ENCODE measurements around the gene DGKD. TPM values are rescaled to one million over a fixed set of nuclear protein-coding genes. Genes with fewer than 3 reads are reported as not detected.

The DGKD gene
- total RNA-seq, 4 donors from 2014 or later = 26.3 to 41.3 (median 30.4) TPM

GRCh38 chr2:233353101-233353768 lies 1.1 kb upstream of the DGKD start:
- in situ Hi-C loops (cut with MboI; ENCODE audit: low sequenced_read_pairs in 4 of 4) (loop anchor here in 1 of 4 donors (5.0 kb wide), 1 partner anchor 94 kb away; no protein-coding TSS in a partner anchor), intact Hi-C loops (cut with DNase I; ENCODE audit: low total_unique reads) (loop anchor here (10.0 kb wide), 1 partner anchor 212 kb away; the partner anchor contains the start of gene USP40)
- H3K36me3 ChIP-seq = no peaks in the 10 kb centered on the region
- H3K27me3 ChIP-seq = no peaks in the 10 kb centered on the region
- H3K9me3 ChIP-seq = no peaks in the 10 kb centered on the region
- no peak for ATAC-seq
- peak overlapping the region in 2 of 4 donors; percentile 44 to 67 for H3K4me3 ChIP-seq
- TF ChIP-seq CTCF (IDR thresholded peaks at IDR 0.05 in 4 of 5, conservative IDR thresholded peaks at IDR 0.05 in 1 of 5) (no peak), POLR2A (IDR thresholded peaks at IDR 0.05) (no peak)
- DNase-seq = peak in 1 of 2 donors; percentile 30
- H3K27ac ChIP-seq = peak overlapping the region in 1 of 4 donors; percentile 49
- H3K4me1 ChIP-seq = peaks cover 23 to 36% of the 10 kb centered on the region in 2 donors

GRCh38 chr2:233354500-233354924 lies 218 bp downstream of the DGKD start:
- in situ Hi-C loops (cut with MboI; ENCODE audit: low sequenced_read_pairs in 4 of 4) = loop anchor here in 1 of 4 donors (5.0 kb wide), 1 partner anchor 93 kb away; no protein-coding TSS in a partner anchor
- no peaks in the 10 kb centered on the region for H3K36me3 ChIP-seq
- H3K9me3 ChIP-seq = no peaks in the 10 kb centered on the region
- H3K4me3 ChIP-seq = peak overlapping the region in 2 of 4 donors; percentile 56 to 67
- peak in 1 of 2 donors; percentile 19 for TF ChIP-seq POLR2A (IDR thresholded peaks at IDR 0.05)
- no peak for TF ChIP-seq CTCF (IDR thresholded peaks at IDR 0.05 in 4 of 5, conservative IDR thresholded peaks at IDR 0.05 in 1 of 5)
- DNase-seq (no peak), ATAC-seq (peak; percentile 27 to 51)
- H3K27ac ChIP-seq = peak overlapping the region in 1 of 4 donors; percentile 47
- H3K4me1 ChIP-seq = peaks cover 15 to 30% of the 10 kb centered on the region in 2 donors
- intact Hi-C loops (cut with DNase I; ENCODE audit: low total_unique reads) = loop anchor here (2.0 to 10.0 kb wide), 2 partner anchors 88 to 210 kb away; partner anchors contain the start of gene USP40
- H3K27me3 ChIP-seq = no peaks in the 10 kb centered on the region

- H3K27ac ChIP-seq = peak overlapping the region in 1 of 4 donors; percentile 28
- intact Hi-C loops (cut with DNase I; ENCODE audit: low total_unique reads) (loop anchor here (2.0 to 10.0 kb wide), 2 partner anchors 88 to 210 kb away; partner anchors contain the start of gene USP40), in situ Hi-C loops (cut with MboI; ENCODE audit: low sequenced_read_pairs in 4 of 4) (loop anchor here in 1 of 4 donors (5.0 kb wide), 1 partner anchor 92 kb away; no protein-coding TSS in a partner anchor)
- peaks cover 11 to 27% of the 10 kb centered on the region in 2 donors for H3K4me1 ChIP-seq
- TF ChIP-seq CTCF (IDR thresholded peaks at IDR 0.05 in 4 of 5, conservative IDR thresholded peaks at IDR 0.05 in 1 of 5) (no peak), POLR2A (IDR thresholded peaks at IDR 0.05) (no peak)
- H3K27me3 ChIP-seq = no peaks in the 10 kb centered on the region
- peak in 1 of 2 donors; percentile 16 for ATAC-seq
- H3K9me3 ChIP-seq = no peaks in the 10 kb centered on the region
- H3K36me3 ChIP-seq = no peaks in the 10 kb centered on the region
- H3K4me3 ChIP-seq = peak overlapping the region; percentile 64 to 74 (median 68)
- no peak for DNase-seq
Observed at GRCh38 chr2:233354971-233355574, 779 bp downstream of the DGKD start.

- Histone ChIP-seq H3K9me3 (no peaks in the 10 kb centered on the region), H3K4me1 (peaks cover 11 to 27% of the 10 kb centered on the region in 2 donors), H3K36me3 (no peaks in the 10 kb centered on the region), H3K4me3 (no peak overlapping the region), H3K27ac (no peak overlapping the region), H3K27me3 (no peaks in the 10 kb centered on the region)
- in situ Hi-C loops (cut with MboI; ENCODE audit: low sequenced_read_pairs in 4 of 4) (no loop called here), intact Hi-C loops (cut with DNase I; ENCODE audit: low total_unique reads) (loop anchor here (2.0 to 10.0 kb wide), 2 partner anchors 87 to 209 kb away; partner anchors contain the start of gene USP40)
- ATAC-seq (no peak), DNase-seq (no peak)
- TF ChIP-seq POLR2A (IDR thresholded peaks at IDR 0.05) (no peak), CTCF (IDR thresholded peaks at IDR 0.05 in 4 of 5, conservative IDR thresholded peaks at IDR 0.05 in 1 of 5) (no peak)
Observed at GRCh38 chr2:233355916-233356315, 1.6 kb downstream of the DGKD start.
